Osteoblast (primary cell): ENCODE data around the gene COX14. TPM values are rescaled to one million over a fixed set of nuclear protein-coding genes. Genes with fewer than 3 reads are reported as not detected.

Experiments used
- DNase-seq: peaks from one replicate; pipeline ENCODE4 v3.0.0; 2011; ENCODE audit warnings: low spot score, mixed read lengths; ENCODE audit not compliant: insufficient read length; ENCODE audit errors: missing footprints
- H2AFZ ChIP-seq: 2 replicates; pipeline ENCODE4 v1.6.0; 2011; ENCODE audit warnings: mild to moderate bottlenecking, low read length
- H3K27ac ChIP-seq: 2 replicates; pipeline ENCODE4 v1.5.1; 2011; ENCODE audit warnings: mild to moderate bottlenecking, low read depth, low read length, moderate library complexity
- H3K27me3 ChIP-seq: 2 replicates; pipeline ENCODE4 v1.6.0; 2012; ENCODE audit warnings: mild to moderate bottlenecking, control low read depth, inconsistent platforms, low read length, moderate library complexity; ENCODE audit not compliant: insufficient read depth
- H3K36me3 ChIP-seq: 2 replicates; pipeline ENCODE4 v1.5.1; 2011; ENCODE audit warnings: mild to moderate bottlenecking, low read length, control low read depth, moderate library complexity; ENCODE audit not compliant: insufficient read depth
- H3K4me1 ChIP-seq: 2 replicates; pipeline ENCODE4 v1.5.1; 2011; ENCODE audit warnings: mild to moderate bottlenecking, low read length, control low read depth, moderate library complexity; ENCODE audit not compliant: insufficient read depth
- H3K4me2 ChIP-seq: 2 replicates; pipeline ENCODE4 v1.6.0; 2011; ENCODE audit warnings: mild to moderate bottlenecking, low read length; ENCODE audit not compliant: insufficient read depth
- H3K4me3 ChIP-seq: fragments of 200-600 bp; sonication (generic); 3 replicates; pipeline ENCODE4 v1.5.1; 2012; ENCODE audit warnings: mild to moderate bottlenecking, low read length, inconsistent platforms; ENCODE audit not compliant: insufficient read depth
- H3K79me2 ChIP-seq: 2 replicates; pipeline ENCODE4 v1.6.0; 2012; ENCODE audit warnings: mild to moderate bottlenecking, low read length, control low read depth, inconsistent platforms; ENCODE audit not compliant: insufficient read depth
- H3K9me3 ChIP-seq: 2 replicates; pipeline ENCODE4 v1.5.1; 2011; ENCODE audit warnings: low read depth, low read length, control low read depth
- H4K20me1 ChIP-seq: 2 replicates; pipeline ENCODE4 v1.6.0; 2012; ENCODE audit warnings: mild to moderate bottlenecking, low read length, control low read depth; ENCODE audit not compliant: insufficient read depth
- CTCF ChIP-seq: IDR thresholded peaks from 2 replicates; pipeline ENCODE4 v1.5.1; 2011; ENCODE audit warnings: mild to moderate bottlenecking, low read depth, low read length, moderate library complexity; ENCODE audit errors: extremely low read depth
- total RNA-seq: library from RNA; depleted of rRNA; stranded (reverse); fragments of >200 nt; gene quantifications from 2 replicates; pipeline ENCODE4 v1.2.3, GENCODE V29; 2012

COX14 gene
- total RNA-seq, 1 donor: 29.0 TPM

- Histone ChIP-seq H3K27me3 (no peaks in the 10 kb centered on the region), H4K20me1 (peaks cover 4% of the 10 kb centered on the region), H3K36me3 (peaks cover 44% of the 10 kb centered on the region), H3K4me3 (no peak overlapping the region), H2AFZ (no peak overlapping the region), H3K9me3 (no peaks in the 10 kb centered on the region), H3K4me2 (no peak overlapping the region), H3K79me2 (no peaks in the 10 kb centered on the region), H3K4me1 (no peaks in the 10 kb centered on the region), H3K27ac (no peak overlapping the region)
- no peak for DNase-seq
- TF ChIP-seq CTCF: no peak
Observed at GRCh38 chr12:50127546-50127945, 15.5 kb downstream of the COX14 start.

GRCh38 chr12:50129290-50129689, 17.3 kb downstream of the COX14 start:
- Histone ChIP-seq H3K27me3 (no peaks in the 10 kb centered on the region), H3K4me1 (no peaks in the 10 kb centered on the region), H3K27ac (no peak overlapping the region), H3K79me2 (peaks cover 7% of the 10 kb centered on the region), H2AFZ (no peak overlapping the region), H4K20me1 (no peaks in the 10 kb centered on the region), H3K4me3 (no peak overlapping the region), H3K4me2 (no peak overlapping the region), H3K9me3 (no peaks in the 10 kb centered on the region), H3K36me3 (peaks cover 59% of the 10 kb centered on the region)
- no peak for DNase-seq
- no peak for TF ChIP-seq CTCF

- Histone ChIP-seq H3K9me3 (no peaks in the 10 kb centered on the region), H3K4me3 (no peak overlapping the region), H3K79me2 (peaks cover 7% of the 10 kb centered on the region), H3K27ac (no peak overlapping the region), H3K4me2 (no peak overlapping the region), H2AFZ (no peak overlapping the region), H3K4me1 (peaks cover 8% of the 10 kb centered on the region), H3K36me3 (peaks cover 62% of the 10 kb centered on the region), H3K27me3 (no peaks in the 10 kb centered on the region), H4K20me1 (no peaks in the 10 kb centered on the region)
- TF ChIP-seq CTCF: peak; percentile 60
- DNase-seq: no peak
Observed at GRCh38 chr12:50132505-50133135, 20.6 kb downstream of the COX14 start.

DNA sequence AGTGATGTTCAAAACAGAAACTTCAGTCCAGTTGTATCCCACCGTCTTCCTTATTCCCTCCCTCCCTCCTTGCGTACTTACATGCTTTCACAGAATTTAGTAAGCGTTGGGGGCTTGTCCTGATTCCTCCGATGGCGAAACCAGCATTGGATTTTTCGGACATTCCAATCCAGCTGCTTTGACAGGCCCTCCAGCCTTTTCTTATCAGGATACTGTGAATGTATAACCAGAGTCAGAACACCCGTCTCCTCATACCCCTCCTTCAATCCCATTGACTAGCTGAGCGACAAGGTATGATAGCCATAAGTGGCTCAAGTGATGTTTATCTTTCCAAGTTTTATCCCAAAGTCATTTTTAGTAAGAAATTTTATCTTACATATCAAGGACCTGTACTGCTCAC, 31.0 kb downstream of the COX14 start:
- Histone ChIP-seq H3K4me1 (no peaks in the 10 kb centered on the region), H3K27me3 (no peaks in the 10 kb centered on the region), H4K20me1 (peaks cover 8% of the 10 kb centered on the region), H3K79me2 (peaks cover 44% of the 10 kb centered on the region), H3K36me3 (peaks cover 34% of the 10 kb centered on the region), H3K4me2 (no peak overlapping the region), H3K9me3 (no peaks in the 10 kb centered on the region), H3K27ac (no peak overlapping the region), H3K4me3 (no peak overlapping the region), H2AFZ (no peak overlapping the region)
- no peak for DNase-seq
- TF ChIP-seq CTCF: no peak
